Lung (tissue), 12 donors: ENCODE results near the gene HACL1. TPM values are rescaled to one million over a fixed set of nuclear protein-coding genes. Genes with fewer than 3 reads are reported as not detected.

Experiments
- ATAC-seq: fragments of 200-7000 bp; cut with Tn5 transposase; one replicate; pipeline ENCODE4 v1.9.1; 2020; ENCODE audit warnings: moderate number of reproducible peaks; ENCODE audit not compliant: insufficient read depth, low FRiP score
- DNase-seq, 3 donors: peaks; one replicate each; pipeline ENCODE4 v3.0.0-alpha.2; 2013 to 2017
- H3K27ac ChIP-seq, 2 donors: one replicate each; pipeline ENCODE4 v1.5.1; 2013; ENCODE audit warnings: mild to moderate bottlenecking in 2 of 2, moderate library complexity in 2 of 2, control low read depth in 1 of 2, inconsistent platforms in 1 of 2, low read depth in 1 of 2, low read length in 1 of 2
- H3K27me3 ChIP-seq, 3 donors: one replicate each; pipeline ENCODE4 v1.5.1; 2013; ENCODE audit warnings: low read length in 2 of 3; ENCODE audit not compliant: control insufficient read depth in 3 of 3, insufficient read depth in 3 of 3
- H3K36me3 ChIP-seq, 4 donors: one replicate each; pipeline ENCODE4 v1.5.1; 2013; ENCODE audit warnings: low read length in 4 of 4, mild to moderate bottlenecking in 1 of 4, moderate library complexity in 1 of 4; ENCODE audit not compliant: control insufficient read depth in 4 of 4, insufficient read depth in 4 of 4
- H3K4me1 ChIP-seq, 5 donors: one replicate each; pipeline ENCODE4 v1.5.1; 2013; ENCODE audit warnings: low read length in 5 of 5, mild to moderate bottlenecking in 2 of 5, moderate library complexity in 1 of 5; ENCODE audit not compliant: control insufficient read depth in 5 of 5, insufficient read depth in 5 of 5
- H3K4me3 ChIP-seq: one replicate; pipeline ENCODE4 v1.5.1; 2013; ENCODE audit warnings: mild to moderate bottlenecking, control low read depth, moderate library complexity
- H3K9ac ChIP-seq, 2 donors: one replicate each; pipeline ENCODE4 v1.5.1; 2013; ENCODE audit warnings: low read length in 2 of 2, control low read depth in 1 of 2; ENCODE audit not compliant: insufficient read depth in 1 of 2
- H3K9me3 ChIP-seq, 4 donors: one replicate each; pipeline ENCODE4 v1.5.1; 2013; ENCODE audit warnings: low read length in 3 of 4, mild to moderate bottlenecking in 1 of 4, moderate library complexity in 1 of 4; ENCODE audit not compliant: control insufficient read depth in 4 of 4, insufficient read depth in 3 of 4
- CTCF ChIP-seq: IDR thresholded peaks from 2 replicates; pipeline ENCODE4 v1.5.1; 2012; ENCODE audit warnings: mild to moderate bottlenecking; ENCODE audit errors: control extremely low read depth, extremely low read depth
- WGBS, 2 donors: extraction: QIAGEN DNeasy Blood & Tissue Kit; methylation state at CpG; one replicate each; pipeline ENCODE4 v1.1.7; 2013; 5-methylcytosine and 5-hydroxymethylcytosine counted together
- polyA plus RNA-seq, 2 donors: library from polyadenylated mRNA; stranded (reverse); fragments of 200-250 nt; gene quantifications; one replicate each; pipeline ENCODE4 v1.2.1, GENCODE V29; 2013
- total RNA-seq, 2 donors: library from RNA; depleted of rRNA in 1 of 2; stranded (reverse); fragments of >200 nt in 1 of 2; gene quantifications; one replicate each; pipeline ENCODE4 v1.2.1, GENCODE V29; 2014 to 2021
- donor health status: control.
- donor health status: control.
- donor health status: Bipolar disorder and iron deficiency.
- donor health status: healthy.
- donor health status: DM: yes; HTN: yes; CAD: no.

HACL1 gene
- total and polyA plus RNA-seq, 4 donors: 14.7 to 27.7 (median 21.6) TPM

DNA sequence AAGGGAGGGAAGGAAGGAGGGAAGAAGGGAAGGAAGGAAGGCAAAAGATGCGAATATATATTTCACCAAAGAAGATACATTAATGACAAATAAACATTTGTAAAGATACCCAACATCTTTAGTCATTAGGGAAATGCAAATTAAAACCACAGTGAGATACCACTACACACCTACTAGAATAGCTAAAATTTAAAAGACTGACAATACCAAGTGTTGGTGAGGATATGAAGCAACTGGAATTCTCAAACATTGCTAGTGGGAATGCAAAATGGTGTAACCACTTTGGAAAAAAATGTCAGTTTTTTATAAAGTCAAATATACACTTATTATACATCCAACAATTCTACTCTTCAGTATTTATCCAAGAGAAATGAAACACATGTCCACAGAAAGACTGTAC is 75.6 kb downstream of the HACL1 start:
- WGBS, 2 donors: 97 to 100% methylated on average over 1 of the region's 1 CpG
- no peak overlapping the region for H3K9ac ChIP-seq
- no peak overlapping the region for H3K27ac ChIP-seq
- no peaks in the 10 kb centered on the region for H3K36me3 ChIP-seq
- no peaks in the 10 kb centered on the region for H3K9me3 ChIP-seq
- no peak for TF ChIP-seq CTCF
- H3K27me3 ChIP-seq: no peaks in the 10 kb centered on the region
- H3K4me3 ChIP-seq: no peak overlapping the region
- no peak for DNase-seq
- H3K4me1 ChIP-seq: peaks cover 0 to 31% (median 6%) of the 10 kb centered on the region in 5 donors
- ATAC-seq: no peak

GRCh38 chr3:15523660-15524417 is 77.5 kb downstream of the HACL1 start:
- Histone ChIP-seq H3K9ac (no peak overlapping the region), H3K4me3 (no peak overlapping the region), H3K36me3 (no peaks in the 10 kb centered on the region), H3K9me3 (no peaks in the 10 kb centered on the region), H3K4me1 (peaks cover 0 to 31% (median 10%) of the 10 kb centered on the region in 5 donors), H3K27ac (no peak overlapping the region), H3K27me3 (no peaks in the 10 kb centered on the region)
- WGBS, 2 donors: 78 to 82% methylated on average over 6 of the region's 6 CpGs
- no peak for DNase-seq
- TF ChIP-seq CTCF: no peak
- no peak for ATAC-seq

- Histone ChIP-seq H3K9ac (no peak overlapping the region), H3K27ac (no peak overlapping the region), H3K27me3 (no peaks in the 10 kb centered on the region), H3K36me3 (no peaks in the 10 kb centered on the region), H3K4me3 (no peak overlapping the region), H3K9me3 (no peaks in the 10 kb centered on the region), H3K4me1 (peaks cover 0 to 28% (median 10%) of the 10 kb centered on the region in 5 donors)
- peak in 1 of 3 donors; percentile 8 for DNase-seq
- no peak for ATAC-seq
- TF ChIP-seq CTCF: no peak
Measured at GRCh38 chr3:15522016-15522415, 79.4 kb downstream of the HACL1 start.
